ENCODE measurements around the gene RHOT1.
"Not testable (repeated sequence)": the region's sequence is repeated elsewhere in the genome, so short reads cannot be mapped to it uniquely, and the experiment has no call there.

The RHOT1 gene

GRCh38 chr17:32157225-32157624, 14.9 kb downstream of the RHOT1 start:
- no peak for FAIRE-seq
- DNase-seq (ENCODE audit: extremely low spot score, insufficient read length, low read depth), result no peak

- DNase-seq (ENCODE audit: extremely low spot score, insufficient read length, low read depth), result no peak
- no peak for FAIRE-seq
Measured at GRCh38 chr17:32158870-32159585, 16.7 kb downstream of the RHOT1 start.

- FAIRE-seq, result no peak
- DNase-seq (ENCODE audit: extremely low spot score, insufficient read length, low read depth), result no peak
Measured at GRCh38 chr17:32159586-32160438, 17.5 kb downstream of the RHOT1 start.

GRCh38 chr17:32160526-32160925, 18.2 kb downstream of the RHOT1 start:
- FAIRE-seq (no peak), DNase-seq (ENCODE audit: extremely low spot score, insufficient read length, low read depth) (no peak)

- no peak for DNase-seq (ENCODE audit: extremely low spot score, insufficient read length, low read depth)
- no peak for FAIRE-seq
Measured at GRCh38 chr17:32161029-32161428, 18.7 kb downstream of the RHOT1 start.

GRCh38 chr17:32161506-32162365, 19.4 kb downstream of the RHOT1 start:
- FAIRE-seq (no peak), DNase-seq (ENCODE audit: extremely low spot score, insufficient read length, low read depth) (no peak)

GRCh38 chr17:32174889-32175288, 32.6 kb downstream of the RHOT1 start:
- DNase-seq (ENCODE audit: extremely low spot score, insufficient read length, low read depth) (no peak), FAIRE-seq (no peak)

GRCh38 chr17:32178679-32179078, 36.4 kb downstream of the RHOT1 start:
- not testable (repeated sequence) for DNase-seq (ENCODE audit: extremely low spot score, insufficient read length, low read depth); FAIRE-seq

- DNase-seq (ENCODE audit: extremely low spot score, insufficient read length, low read depth); FAIRE-seq: not testable (repeated sequence)
Measured at GRCh38 chr17:32179103-32179502, 36.8 kb downstream of the RHOT1 start.

GRCh38 chr17:32179526-32179925, 37.2 kb downstream of the RHOT1 start:
- not testable (repeated sequence) for FAIRE-seq; DNase-seq (ENCODE audit: extremely low spot score, insufficient read length, low read depth)

- FAIRE-seq; DNase-seq (ENCODE audit: extremely low spot score, insufficient read length, low read depth): not testable (repeated sequence)
Measured at GRCh38 chr17:32180262-32180661, 38.0 kb downstream of the RHOT1 start.

- DNase-seq (ENCODE audit: extremely low spot score, insufficient read length, low read depth) (no peak), FAIRE-seq (no peak)
Measured at GRCh38 chr17:32185875-32186274, 43.6 kb downstream of the RHOT1 start.

GRCh38 chr17:32187271-32187670, 45.0 kb downstream of the RHOT1 start:
- DNase-seq (ENCODE audit: extremely low spot score, insufficient read length, low read depth), result no peak
- FAIRE-seq, result no peak

- DNase-seq (ENCODE audit: extremely low spot score, insufficient read length, low read depth) (no peak), FAIRE-seq (no peak)
Measured at GRCh38 chr17:32189343-32189742, 47.0 kb downstream of the RHOT1 start.

GRCh38 chr17:32191306-32191705, 49.0 kb downstream of the RHOT1 start:
- FAIRE-seq (no peak), DNase-seq (ENCODE audit: extremely low spot score, insufficient read length, low read depth) (no peak)

- DNase-seq (ENCODE audit: extremely low spot score, insufficient read length, low read depth), result no peak
- FAIRE-seq, result no peak
Measured at GRCh38 chr17:32192379-32192778, 50.1 kb downstream of the RHOT1 start.

- no peak for DNase-seq (ENCODE audit: extremely low spot score, insufficient read length, low read depth)
Measured at GRCh38 chr17:32197987-32198386, 55.7 kb downstream of the RHOT1 start.

GRCh38 chr17:32206861-32207260, 64.6 kb downstream of the RHOT1 start:
- DNase-seq (ENCODE audit: extremely low spot score, insufficient read length, low read depth), result no peak
- FAIRE-seq, result no peak

More at GRCh38 chr17:32197987-32198386, 55.7 kb downstream of the RHOT1 start:
- FAIRE-seq, result no peak

GRCh38 chr17:32208436-32208835, 66.1 kb downstream of the RHOT1 start:
- no peak for FAIRE-seq
- DNase-seq (ENCODE audit: extremely low spot score, insufficient read length, low read depth), result no peak

- no peak for FAIRE-seq
- no peak for DNase-seq (ENCODE audit: extremely low spot score, insufficient read length, low read depth)
Measured at GRCh38 chr17:32209608-32210007, 67.3 kb downstream of the RHOT1 start.
